MM.1S (cell line): Measurements from ENCODE around the gene ANKS1B.

Source experiments
- DNase-seq: peaks from one replicate; pipeline ENCODE4 v3.0.0-alpha.2; 2015
- H2AFZ ChIP-seq: fragments of 300-600 bp; sonication (generic); 2 replicates; pipeline ENCODE4 v1.6.0; 2016; ENCODE audit warnings: antibody characterized with exemption, low read length
- H3F3A ChIP-seq: fragments of 300-600 bp; sonication (generic); 2 replicates; pipeline ENCODE4 v1.6.1; 2016; ENCODE audit warnings: mild to moderate bottlenecking, antibody characterized with exemption, low read length, moderate library complexity, mixed read lengths; ENCODE audit not compliant: insufficient read depth
- H3K27ac ChIP-seq: fragments of 300-600 bp; sonication (generic); 2 replicates; pipeline ENCODE4 v1.5.1; 2016; ENCODE audit warnings: mild to moderate bottlenecking, low read length
- H3K27me3 ChIP-seq: fragments of 300-600 bp; sonication (generic); replicated peaks from 2 replicates; pipeline ENCODE4 v1.6.0; 2016; ENCODE audit warnings: low read length; ENCODE audit not compliant: insufficient read depth
- H3K36me3 ChIP-seq: fragments of 300-600 bp; sonication (generic); replicated peaks from 2 replicates; pipeline ENCODE4 v1.6.1; 2016; ENCODE audit warnings: mild to moderate bottlenecking, low read length, mixed read lengths; ENCODE audit not compliant: insufficient read depth
- H3K4me1 ChIP-seq: fragments of 300-600 bp; sonication (generic); 2 replicates; pipeline ENCODE4 v1.6.1; 2016; ENCODE audit warnings: low read length, mixed read lengths
- H3K4me2 ChIP-seq: fragments of 300-600 bp; sonication (generic); 2 replicates; pipeline ENCODE4 v1.6.0; 2016; ENCODE audit warnings: low read depth, low read length
- H3K4me3 ChIP-seq: fragments of 300-600 bp; sonication (generic); 2 replicates; pipeline ENCODE4 v1.5.1; 2016; ENCODE audit warnings: low read length, mixed read lengths
- H3K79me2 ChIP-seq: fragments of 300-600 bp; sonication (generic); 2 replicates; pipeline ENCODE4 v1.6.1; 2016; ENCODE audit warnings: mixed run types, low read length, mixed read lengths
- H3K9ac ChIP-seq: fragments of 300-600 bp; sonication (generic); 2 replicates; pipeline ENCODE4 v1.6.1; 2016; ENCODE audit warnings: low read length, mixed read lengths
- H3K9me2 ChIP-seq: fragments of 300-600 bp; sonication (generic); replicated peaks from 2 replicates; pipeline ENCODE4 v1.6.1; 2016; ENCODE audit warnings: mild to moderate bottlenecking, low read length, mixed read lengths; ENCODE audit not compliant: insufficient read depth
- H3K9me3 ChIP-seq: fragments of 300-600 bp; sonication (generic); replicated peaks from 2 replicates; pipeline ENCODE4 v1.6.1; 2016; ENCODE audit warnings: mild to moderate bottlenecking, low read length, mixed read lengths; ENCODE audit not compliant: insufficient read depth
- H4K20me1 ChIP-seq: fragments of 300-600 bp; sonication (generic); 2 replicates; pipeline ENCODE4 v1.6.1; 2016; ENCODE audit warnings: mild to moderate bottlenecking, low read length, moderate library complexity, mixed read lengths; ENCODE audit not compliant: insufficient read depth
- CTCF ChIP-seq: fragments of 300-600 bp; sonication (generic); IDR thresholded peaks from 2 replicates; pipeline ENCODE4 v1.5.1; 2016; ENCODE audit warnings: antibody characterized with exemption, low read length, mixed read lengths
- EZH2 ChIP-seq: fragments of 300-600 bp; sonication (generic); optimal IDR thresholded peaks from 2 replicates; pipeline ENCODE3; 2017; ENCODE audit warnings: low read depth, mild to moderate bottlenecking, antibody characterized with exemption, low read length, mixed read lengths
- EZH2phosphoT487 ChIP-seq: fragments of 300-600 bp; sonication (generic); IDR thresholded peaks from 2 replicates; pipeline ENCODE4 v1.6.1; 2018; ENCODE audit warnings: antibody characterized with exemption, low read length

ANKS1B gene

GRCh38 chr12:98909746-98910145 is 1075.0 kb downstream of the ANKS1B start:
- H3F3A ChIP-seq = no peaks in the 10 kb centered on the region
- no peaks in the 10 kb centered on the region for H3K4me1 ChIP-seq
- no peak for TF ChIP-seq EZH2phosphoT487
- no peak for TF ChIP-seq EZH2
- no peak for TF ChIP-seq CTCF
- H3K27me3 ChIP-seq = no peaks in the 10 kb centered on the region
- no peaks in the 10 kb centered on the region for H4K20me1 ChIP-seq
- H3K36me3 ChIP-seq = no peaks in the 10 kb centered on the region
- no peak overlapping the region for H3K9ac ChIP-seq
- no peak overlapping the region for H3K4me2 ChIP-seq
- no peaks in the 10 kb centered on the region for H3K79me2 ChIP-seq
- no peak overlapping the region for H3K27ac ChIP-seq
- DNase-seq = no peak
- H3K4me3 ChIP-seq = no peak overlapping the region
- no peak overlapping the region for H2AFZ ChIP-seq
- H3K9me2 ChIP-seq = no peaks in the 10 kb centered on the region
- no peaks in the 10 kb centered on the region for H3K9me3 ChIP-seq

GRCh38 chr12:98908866-98909265 is 1075.9 kb downstream of the ANKS1B start:
- no peaks in the 10 kb centered on the region for H3K79me2 ChIP-seq
- H3K9me2 ChIP-seq = no peaks in the 10 kb centered on the region
- no peaks in the 10 kb centered on the region for H4K20me1 ChIP-seq
- TF ChIP-seq EZH2 (no peak), EZH2phosphoT487 (no peak), CTCF (no peak)
- H3K27me3 ChIP-seq = no peaks in the 10 kb centered on the region
- H3K9me3 ChIP-seq = no peaks in the 10 kb centered on the region
- no peak overlapping the region for H3K4me3 ChIP-seq
- H3K4me2 ChIP-seq = no peak overlapping the region
- H3K4me1 ChIP-seq = no peaks in the 10 kb centered on the region
- DNase-seq = no peak
- no peak overlapping the region for H3K9ac ChIP-seq
- H3K27ac ChIP-seq = no peak overlapping the region
- H3K36me3 ChIP-seq = no peaks in the 10 kb centered on the region
- no peak overlapping the region for H2AFZ ChIP-seq
- no peaks in the 10 kb centered on the region for H3F3A ChIP-seq

- DNase-seq = no peak
- Histone ChIP-seq H2AFZ (no peak overlapping the region), H3K4me3 (no peak overlapping the region), H3K27me3 (no peaks in the 10 kb centered on the region), H3K27ac (no peak overlapping the region), H3K9me2 (no peaks in the 10 kb centered on the region), H3K79me2 (no peaks in the 10 kb centered on the region), H3K9ac (no peak overlapping the region), H3F3A (no peaks in the 10 kb centered on the region), H3K4me2 (no peak overlapping the region), H3K9me3 (no peaks in the 10 kb centered on the region), H4K20me1 (no peaks in the 10 kb centered on the region), H3K4me1 (no peaks in the 10 kb centered on the region), H3K36me3 (no peaks in the 10 kb centered on the region)
- no peak for TF ChIP-seq EZH2phosphoT487
- no peak for TF ChIP-seq CTCF
- no peak for TF ChIP-seq EZH2
Observed at GRCh38 chr12:98903875-98904274, 1080.9 kb downstream of the ANKS1B start.
